GM06990 (cell line): ENCODE measurements around the gene GMPR.
"Not testable (repeated sequence)": the region's sequence is repeated elsewhere in the genome, so short reads cannot be mapped to it uniquely, and the experiment has no call there.

Experiments used
- DNase-seq: peaks from one replicate; pipeline ENCODE4 v3.0.0-alpha.2; 2011; ENCODE audit not compliant: insufficient read length; ENCODE audit errors: extremely low read depth
- H3K27me3 ChIP-seq: replicated peaks from 2 replicates; pipeline ENCODE4 v1.6.0; 2011; ENCODE audit warnings: low read length; ENCODE audit not compliant: control insufficient read depth, insufficient read depth
- H3K36me3 ChIP-seq: 2 replicates; pipeline ENCODE4 v1.5.1; 2011; ENCODE audit warnings: low read length; ENCODE audit not compliant: control insufficient read depth, insufficient read depth
- H3K4me3 ChIP-seq: replicated peaks from 2 replicates; pipeline ENCODE4 v1.5.1; 2011; ENCODE audit warnings: low read depth, mild to moderate bottlenecking, control low read depth, low read length
- CTCF ChIP-seq: IDR thresholded peaks from 2 replicates; pipeline ENCODE4 v1.5.1; 2011; ENCODE audit warnings: low read length, control low read depth, mild to moderate bottlenecking, inconsistent platforms; ENCODE audit not compliant: insufficient read depth, poor library complexity, severe bottlenecking

The GMPR gene

GRCh38 chr6:16257999-16258708 is 19.8 kb downstream of the GMPR start:
- no peak overlapping the region for H3K4me3 ChIP-seq
- no peak for TF ChIP-seq CTCF
- DNase-seq: no peak
- no peaks in the 10 kb centered on the region for H3K36me3 ChIP-seq
- no peaks in the 10 kb centered on the region for H3K27me3 ChIP-seq

DNA sequence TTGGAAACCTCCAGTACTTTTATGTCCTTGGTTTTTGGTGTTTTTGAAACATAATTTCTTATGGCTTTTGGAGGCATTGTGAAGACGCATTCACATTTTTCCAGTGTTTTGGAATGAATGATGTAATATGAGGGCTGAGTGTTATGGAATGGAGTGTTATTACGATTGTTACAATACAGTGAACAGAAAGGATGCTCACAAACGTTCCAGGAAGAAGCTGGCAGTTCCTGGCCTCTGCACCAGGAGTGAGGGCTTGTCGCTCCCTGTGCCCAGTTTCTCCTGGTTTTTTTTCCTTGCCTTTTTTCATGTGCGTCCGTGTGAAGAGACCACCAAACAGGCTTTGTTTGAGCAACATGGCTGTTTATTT is 20.3 kb downstream of the GMPR start:
- H3K27me3 ChIP-seq: no peaks in the 10 kb centered on the region; the same call in 1 of the 2 replicates
- no peak for TF ChIP-seq CTCF
- DNase-seq: no peak
- no peak overlapping the region for H3K4me3 ChIP-seq
- H3K36me3 ChIP-seq: no peaks in the 10 kb centered on the region

- H3K36me3 ChIP-seq, DNase-seq, H3K4me3 ChIP-seq, H3K27me3 ChIP-seq: not testable (repeated sequence)
Measured at GRCh38 chr6:16259604-16260003, 21.2 kb downstream of the GMPR start.

DNA sequence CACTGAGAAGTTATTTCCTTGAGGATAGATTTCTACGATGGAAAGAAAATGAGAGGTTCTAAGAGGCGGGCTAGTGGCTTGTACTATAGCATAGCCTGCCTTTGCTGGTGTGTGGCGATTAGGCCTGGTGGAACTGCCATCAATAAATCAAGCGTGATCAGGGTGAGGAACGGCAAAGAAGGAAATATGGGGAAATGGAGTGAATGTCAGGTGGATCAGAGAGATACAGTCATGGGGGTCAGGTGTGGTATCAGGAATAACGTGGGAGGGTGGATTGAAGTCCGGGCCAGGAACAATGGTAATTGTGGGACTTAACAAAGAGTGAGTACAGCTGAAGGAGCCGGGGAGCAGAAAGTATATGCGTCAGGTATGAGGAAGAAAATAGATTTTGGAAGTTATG is 22.2 kb downstream of the GMPR start:
- not testable (repeated sequence) for H3K4me3 ChIP-seq, DNase-seq, H3K36me3 ChIP-seq, H3K27me3 ChIP-seq

- DNase-seq, H3K27me3 ChIP-seq, H3K4me3 ChIP-seq, H3K36me3 ChIP-seq: not testable (repeated sequence)
Measured at GRCh38 chr6:16262773-16263172, 24.4 kb downstream of the GMPR start.

DNA sequence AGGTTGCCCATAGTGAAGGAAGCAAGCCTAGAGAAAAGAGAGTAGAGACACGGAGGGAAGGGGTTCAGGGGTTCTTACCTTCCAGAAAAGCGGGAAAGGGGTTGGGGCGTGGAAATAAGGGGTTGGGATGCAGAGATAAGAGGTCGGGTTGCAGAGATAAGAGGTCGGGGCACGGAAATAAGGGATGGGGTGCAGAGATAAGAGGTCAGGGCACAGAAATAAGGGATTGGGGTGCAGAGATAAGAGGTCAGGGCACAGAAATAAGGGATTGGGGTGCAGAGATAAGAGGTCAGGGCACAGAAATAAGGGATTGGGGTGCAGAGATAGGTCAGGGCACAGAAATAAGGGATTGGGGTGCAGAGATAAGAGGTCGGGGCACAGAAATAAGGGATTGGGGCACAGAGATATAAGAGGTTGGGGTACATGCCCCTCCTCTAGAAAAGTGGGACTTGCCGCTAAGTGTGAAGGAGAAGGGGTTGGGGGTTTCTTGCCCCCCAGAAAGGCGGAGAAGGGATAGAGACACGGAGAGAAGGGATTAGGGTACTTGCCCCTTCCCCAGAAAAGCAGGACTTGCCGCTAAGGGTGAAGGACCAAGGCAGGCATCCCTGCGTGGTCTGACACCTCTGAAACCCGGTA is 25.2 kb downstream of the GMPR start:
- not testable (repeated sequence) for H3K27me3 ChIP-seq, H3K36me3 ChIP-seq, H3K4me3 ChIP-seq, DNase-seq

DNA sequence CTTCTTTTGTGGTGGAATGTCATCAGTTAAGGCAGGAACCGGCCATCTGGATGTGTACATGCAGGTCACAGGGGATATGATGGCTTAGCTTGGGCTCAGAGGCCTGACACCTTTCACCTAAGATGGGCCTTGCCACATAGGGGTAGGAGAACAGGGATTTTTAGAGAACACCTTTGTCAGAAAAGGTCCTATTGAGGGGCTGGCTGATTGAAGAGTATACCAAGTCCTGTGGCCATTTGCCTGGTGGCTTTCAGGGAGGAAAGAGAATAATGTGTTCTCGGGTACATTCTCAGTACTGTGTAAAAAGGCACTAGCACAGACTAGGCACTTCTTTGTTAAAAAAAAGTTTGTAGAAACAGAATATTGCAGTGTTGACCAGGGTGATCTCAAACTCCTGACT is 26.4 kb downstream of the GMPR start:
- Histone ChIP-seq H3K27me3 (no peaks in the 10 kb centered on the region; the same call in none of the 2 replicates), H3K4me3 (no peak overlapping the region), H3K36me3 (no peaks in the 10 kb centered on the region)
- TF ChIP-seq CTCF: no peak
- DNase-seq: no peak
